ENCODE results near the gene ST6GAL1. TPM values are rescaled to one million over a fixed set of nuclear protein-coding genes. Genes with fewer than 3 reads are reported as not detected.
"Not testable (repeated sequence)": the region's sequence is repeated elsewhere in the genome, so short reads cannot be mapped to it uniquely, and the experiment has no call there.

Gene ST6GAL1
- total RNA-seq, 1 experiment from 2014 or later, result 74.2 TPM

GRCh38 chr3:186901135-186901734, 29.1 kb upstream of the ST6GAL1 start:
- no TSS peak for BruUV-seq (replicated peaks)
- Histone ChIP-seq H3K36me3 (ENCODE audit: insufficient read depth, low read length, poor library complexity, severe bottlenecking) (no peaks in the 10 kb centered on the region), H3K4me3 (ENCODE audit: low read depth, low read length, poor library complexity, severe bottlenecking) (no peak overlapping the region), H3K27ac (ENCODE audit: low read depth, low read length, poor library complexity, severe bottlenecking) (no peak overlapping the region), H3K9me3 (ENCODE audit: low read depth, low read length, poor library complexity, severe bottlenecking) (no peaks in the 10 kb centered on the region), H3K4me1 (ENCODE audit: insufficient read depth, low read length, poor library complexity, severe bottlenecking) (no peaks in the 10 kb centered on the region), H3K27me3 (replicated peaks; ENCODE audit: insufficient read depth, low read depth, low read length, poor library complexity) (no peaks in the 10 kb centered on the region)
- ChIA-PET POLR2A (ENCODE audit: low non-redundant PET) (interaction anchor here (0.5 kb wide), 1 partner anchor 238 kb away, joined by 3 read pairs; no protein-coding TSS in a partner anchor), CTCF (no interaction called here)
- intact Hi-C loops (cut with micrococcal nuclease; ENCODE audit: unreplicated experiment), result no loop called here
- no peak for DNase-seq (ENCODE audit: low spot score)
- TF ChIP-seq EZH2 (IDR thresholded peaks at IDR 0.05; ENCODE audit: borderline replicate concordance, low read depth, low read length, poor library complexity, severe bottlenecking) (no peak), CTCF (conservative IDR thresholded peaks at IDR 0.05; ENCODE audit: low read depth, low read length) (no peak)

- BruUV-seq (replicated peaks), result no TSS peak
- ChIA-PET POLR2A (ENCODE audit: low non-redundant PET) (no interaction called here), CTCF (no interaction called here)
- intact Hi-C loops (cut with micrococcal nuclease; ENCODE audit: unreplicated experiment), result no loop called here
- Histone ChIP-seq H3K4me1 (ENCODE audit: insufficient read depth, low read length, poor library complexity, severe bottlenecking) (no peaks in the 10 kb centered on the region), H3K4me3 (ENCODE audit: low read depth, low read length, poor library complexity, severe bottlenecking) (no peak overlapping the region), H3K27me3 (replicated peaks; ENCODE audit: insufficient read depth, low read depth, low read length, poor library complexity) (no peaks in the 10 kb centered on the region), H3K36me3 (ENCODE audit: insufficient read depth, low read length, poor library complexity, severe bottlenecking) (no peaks in the 10 kb centered on the region), H3K27ac (ENCODE audit: low read depth, low read length, poor library complexity, severe bottlenecking) (no peak overlapping the region), H3K9me3 (ENCODE audit: low read depth, low read length, poor library complexity, severe bottlenecking) (no peaks in the 10 kb centered on the region)
- no peak for DNase-seq (ENCODE audit: low spot score)
- TF ChIP-seq CTCF (conservative IDR thresholded peaks at IDR 0.05; ENCODE audit: low read depth, low read length) (no peak), EZH2 (IDR thresholded peaks at IDR 0.05; ENCODE audit: borderline replicate concordance, low read depth, low read length, poor library complexity, severe bottlenecking) (no peak)
These were observed 28.2 kb upstream of the ST6GAL1 start for GRCh38 chr3:186902154-186902553.

GRCh38 chr3:186902713-186903112, 27.6 kb upstream of the ST6GAL1 start:
- DNase-seq (ENCODE audit: low spot score), result no peak
- Histone ChIP-seq H3K27ac (ENCODE audit: low read depth, low read length, poor library complexity, severe bottlenecking) (no peak overlapping the region), H3K4me1 (ENCODE audit: insufficient read depth, low read length, poor library complexity, severe bottlenecking) (no peaks in the 10 kb centered on the region), H3K27me3 (replicated peaks; ENCODE audit: insufficient read depth, low read depth, low read length, poor library complexity) (no peaks in the 10 kb centered on the region), H3K4me3 (ENCODE audit: low read depth, low read length, poor library complexity, severe bottlenecking) (no peak overlapping the region), H3K9me3 (ENCODE audit: low read depth, low read length, poor library complexity, severe bottlenecking) (no peaks in the 10 kb centered on the region), H3K36me3 (ENCODE audit: insufficient read depth, low read length, poor library complexity, severe bottlenecking) (no peaks in the 10 kb centered on the region)
- CTCF ChIA-PET, result no interaction called here
- intact Hi-C loops (cut with micrococcal nuclease; ENCODE audit: unreplicated experiment), result no loop called here
- BruUV-seq (replicated peaks), result no TSS peak
- POLR2A ChIA-PET (ENCODE audit: low non-redundant PET), result no interaction called here
- no peak for TF ChIP-seq CTCF (conservative IDR thresholded peaks at IDR 0.05; ENCODE audit: low read depth, low read length)
- no peak for TF ChIP-seq EZH2 (IDR thresholded peaks at IDR 0.05; ENCODE audit: borderline replicate concordance, low read depth, low read length, poor library complexity, severe bottlenecking)

- H3K4me1 ChIP-seq (ENCODE audit: insufficient read depth, low read length, poor library complexity, severe bottlenecking); DNase-seq (ENCODE audit: low spot score); H3K9me3 ChIP-seq (ENCODE audit: low read depth, low read length, poor library complexity, severe bottlenecking); H3K36me3 ChIP-seq (ENCODE audit: insufficient read depth, low read length, poor library complexity, severe bottlenecking); H3K27me3 ChIP-seq (replicated peaks; ENCODE audit: insufficient read depth, low read depth, low read length, poor library complexity); H3K27ac ChIP-seq (ENCODE audit: low read depth, low read length, poor library complexity, severe bottlenecking); H3K4me3 ChIP-seq (ENCODE audit: low read depth, low read length, poor library complexity, severe bottlenecking); CTCF ChIA-PET; BruUV-seq (replicated peaks); intact Hi-C loops (cut with micrococcal nuclease; ENCODE audit: unreplicated experiment); POLR2A ChIA-PET (ENCODE audit: low non-redundant PET): not testable (repeated sequence)
These were observed 26.6 kb upstream of the ST6GAL1 start for GRCh38 chr3:186903676-186904075.

GRCh38 chr3:186907075-186907474, 23.3 kb upstream of the ST6GAL1 start:
- intact Hi-C loops (cut with micrococcal nuclease; ENCODE audit: unreplicated experiment); CTCF ChIA-PET; H3K27me3 ChIP-seq (replicated peaks; ENCODE audit: insufficient read depth, low read depth, low read length, poor library complexity); H3K9me3 ChIP-seq (ENCODE audit: low read depth, low read length, poor library complexity, severe bottlenecking); DNase-seq (ENCODE audit: low spot score); H3K27ac ChIP-seq (ENCODE audit: low read depth, low read length, poor library complexity, severe bottlenecking); BruUV-seq (replicated peaks); H3K4me3 ChIP-seq (ENCODE audit: low read depth, low read length, poor library complexity, severe bottlenecking); POLR2A ChIA-PET (ENCODE audit: low non-redundant PET); H3K4me1 ChIP-seq (ENCODE audit: insufficient read depth, low read length, poor library complexity, severe bottlenecking); H3K36me3 ChIP-seq (ENCODE audit: insufficient read depth, low read length, poor library complexity, severe bottlenecking): not testable (repeated sequence)

All from A673 (cell line).